H9 (cell line): ENCODE results near the gene MYOD1. TPM values are rescaled to one million over a fixed set of nuclear protein-coding genes. Genes with fewer than 3 reads are reported as not detected.

Source experiments
- DNase-seq: peaks from one replicate; pipeline ENCODE4 v3.0.0-alpha.2; 2017
- H2AFZ ChIP-seq: one replicate; pipeline ENCODE4 v1.6.1; 2013; ENCODE audit warnings: mild to moderate bottlenecking, low read length, control low read depth, moderate library complexity
- H2AK5ac ChIP-seq: 2 replicates; pipeline ENCODE4 v1.6.1; 2013; ENCODE audit warnings: low read length, control low read depth, mixed read lengths; ENCODE audit not compliant: insufficient read length
- H2BK120ac ChIP-seq: one replicate; pipeline ENCODE4 v1.6.1; 2013; ENCODE audit warnings: low read depth, mild to moderate bottlenecking, low read length, control low read depth, inconsistent platforms; ENCODE audit not compliant: poor library complexity, severe bottlenecking
- H2BK12ac ChIP-seq: 2 replicates; pipeline ENCODE4 v1.6.1; 2013; ENCODE audit warnings: low read length, control low read depth, mixed read lengths, low read depth; ENCODE audit not compliant: insufficient read length
- H2BK15ac ChIP-seq: 2 replicates; pipeline ENCODE4 v1.6.1; 2013; ENCODE audit warnings: low read depth, low read length, control low read depth
- H2BK20ac ChIP-seq: one replicate; pipeline ENCODE4 v1.6.1; 2013; ENCODE audit warnings: low read depth, mild to moderate bottlenecking, low read length, control low read depth, inconsistent platforms; ENCODE audit not compliant: poor library complexity, severe bottlenecking
- H2BK5ac ChIP-seq: 2 replicates; pipeline ENCODE4 v1.6.1; 2013; ENCODE audit warnings: low read length, control low read depth, mixed read lengths; ENCODE audit not compliant: insufficient read length
- H3K14ac ChIP-seq: 2 replicates; pipeline ENCODE4 v1.6.1; 2013; ENCODE audit warnings: low read length, control low read depth; ENCODE audit not compliant: insufficient read depth
- H3K18ac ChIP-seq: 2 replicates; pipeline ENCODE4 v1.6.1; 2013; ENCODE audit warnings: low read depth, mild to moderate bottlenecking, mixed read lengths, low read length, control low read depth; ENCODE audit not compliant: insufficient read length
- H3K23ac ChIP-seq: 2 replicates; pipeline ENCODE4 v1.6.1; 2013; ENCODE audit warnings: low read length, control low read depth, mixed read lengths, low read depth; ENCODE audit not compliant: insufficient read length
- H3K23me2 ChIP-seq: 2 replicates; pipeline ENCODE4 v1.6.1; 2013; ENCODE audit warnings: low read depth, mild to moderate bottlenecking, mixed read lengths, low read length, control low read depth; ENCODE audit not compliant: insufficient read length, poor library complexity, severe bottlenecking
- H3K27ac ChIP-seq: 2 replicates; pipeline ENCODE4 v1.5.1; 2013; ENCODE audit warnings: low read length, control low read depth, mixed read lengths, low read depth; ENCODE audit not compliant: insufficient read length
- H3K27me3 ChIP-seq: 2 replicates; pipeline ENCODE4 v1.6.1; 2013; ENCODE audit warnings: low read length, control low read depth, inconsistent platforms; ENCODE audit not compliant: insufficient read depth
- H3K4ac ChIP-seq: 2 replicates; pipeline ENCODE4 v1.6.1; 2013; ENCODE audit warnings: low read depth, mild to moderate bottlenecking, control low read depth, inconsistent platforms, low read length, moderate library complexity
- H3K4me1 ChIP-seq: 2 replicates; pipeline ENCODE4 v1.6.1; 2013; ENCODE audit warnings: low read length, control low read depth, inconsistent platforms; ENCODE audit not compliant: insufficient read depth
- H3K4me2 ChIP-seq: 2 replicates; pipeline ENCODE4 v1.6.1; 2013; ENCODE audit warnings: low read length, control low read depth, mixed read lengths; ENCODE audit not compliant: insufficient read length, insufficient read depth
- H3K56ac ChIP-seq: 2 replicates; pipeline ENCODE4 v1.6.1; 2013; ENCODE audit warnings: low read depth, mild to moderate bottlenecking, mixed read lengths, low read length, control low read depth; ENCODE audit not compliant: insufficient read length
- H3K79me1 ChIP-seq: 2 replicates; pipeline ENCODE4 v1.6.1; 2013; ENCODE audit warnings: low read depth, mild to moderate bottlenecking, moderate library complexity, low read length, control low read depth, inconsistent platforms; ENCODE audit not compliant: insufficient read depth, poor library complexity, severe bottlenecking
- H3K79me2 ChIP-seq: 2 replicates; pipeline ENCODE4 v1.6.1; 2013; ENCODE audit warnings: low read length, control low read depth, inconsistent platforms; ENCODE audit not compliant: insufficient read depth
- H3K9ac ChIP-seq: 2 replicates; pipeline ENCODE4 v1.6.1; 2013; ENCODE audit warnings: low read length, control low read depth, mixed read lengths; ENCODE audit not compliant: insufficient read length; ENCODE audit errors: extremely low read depth
- H3K9me3 ChIP-seq: one replicate; pipeline ENCODE4 v1.6.1; 2013; ENCODE audit warnings: low read depth, low read length, inconsistent platforms; ENCODE audit not compliant: control insufficient read depth
- H3T11ph ChIP-seq: one replicate; pipeline ENCODE4 v1.6.1; 2013; ENCODE audit warnings: mild to moderate bottlenecking, low read length, control low read depth, inconsistent platforms
- H4K20me1 ChIP-seq: one replicate; pipeline ENCODE4 v1.6.1; 2013; ENCODE audit not compliant: control insufficient read depth, insufficient read length, insufficient read depth
- H4K5ac ChIP-seq: 2 replicates; pipeline ENCODE4 v1.6.1; 2013; ENCODE audit warnings: low read depth, mild to moderate bottlenecking, mixed read lengths, low read length, control low read depth; ENCODE audit not compliant: insufficient read length
- H4K8ac ChIP-seq: replicated peaks from 2 replicates; pipeline ENCODE4 v1.6.1; 2013; ENCODE audit warnings: low read length, control low read depth, mixed read lengths, low read depth; ENCODE audit not compliant: insufficient read length
- H4K91ac ChIP-seq: 2 replicates; pipeline ENCODE4 v1.6.1; 2013; ENCODE audit warnings: low read depth, mild to moderate bottlenecking, moderate library complexity, mixed read lengths, low read length, control low read depth; ENCODE audit not compliant: insufficient read length
- H3K27ac Mint-ChIP-seq, 3 experiments: 2 replicates in 2 of 3; 3 replicates in 1 of 3; pipeline ENCODE4 v1.8.0; 2020 to 2021; ENCODE audit warnings: mixed read lengths in 3 of 3, mild to moderate bottlenecking in 1 of 3, moderate library complexity in 1 of 3
- H3K27me3 Mint-ChIP-seq: 2 replicates; pipeline ENCODE4 v1.8.0; 2021; ENCODE audit warnings: low read depth, mild to moderate bottlenecking, moderate library complexity, mixed read lengths
- H3K36me3 Mint-ChIP-seq, 3 experiments: 2 replicates in 2 of 3; 3 replicates in 1 of 3; pipeline ENCODE4 v1.8.0; 2020 to 2021; ENCODE audit warnings: low read depth in 3 of 3, mixed read lengths in 3 of 3; ENCODE audit not compliant: insufficient read depth in 1 of 3
- H3K4me1 Mint-ChIP-seq, 2 experiments: 2 replicates each; pipeline ENCODE4 v1.8.0; 2020; ENCODE audit warnings: mixed read lengths in 2 of 2
- H3K4me3 Mint-ChIP-seq, 2 experiments: 2 replicates in 1 of 2; 3 replicates in 1 of 2; pipeline ENCODE4 v1.8.0; 2020 to 2021; ENCODE audit warnings: mild to moderate bottlenecking in 2 of 2, mixed read lengths in 2 of 2, moderate library complexity in 1 of 2
- H3K9me3 Mint-ChIP-seq, 2 experiments: 2 replicates in 1 of 2; 3 replicates in 1 of 2; pipeline ENCODE4 v1.8.0; 2020; ENCODE audit warnings: mild to moderate bottlenecking in 2 of 2, mixed read lengths in 2 of 2, moderate library complexity in 1 of 2
- CTCF ChIP-seq: fragments of 200-600 bp; sonication (generic); conservative IDR thresholded peaks from 3 replicates; pipeline ENCODE4 v1.8.0; 2021; ENCODE audit warnings: antibody characterized with exemption, mild to moderate bottlenecking
- WGBS: extraction: QIAGEN DNeasy Blood & Tissue Kit; methylation state at CpG from one replicate; pipeline ENCODE4 v1.1.7; 2013; ENCODE audit warnings: missing lambda C conversion rate, low lambda C conversion rate, mixed read lengths; ENCODE audit not compliant: insufficient read length; ENCODE audit errors: extremely low coverage; 5-methylcytosine and 5-hydroxymethylcytosine counted together
- total RNA-seq: library from RNA; stranded (reverse); gene quantifications from 2 replicates; pipeline ENCODE4 v1.2.1, GENCODE V29; 2021

The MYOD1 gene
- total RNA-seq, 1 experiment from 2014 or later = not detected

DNA sequence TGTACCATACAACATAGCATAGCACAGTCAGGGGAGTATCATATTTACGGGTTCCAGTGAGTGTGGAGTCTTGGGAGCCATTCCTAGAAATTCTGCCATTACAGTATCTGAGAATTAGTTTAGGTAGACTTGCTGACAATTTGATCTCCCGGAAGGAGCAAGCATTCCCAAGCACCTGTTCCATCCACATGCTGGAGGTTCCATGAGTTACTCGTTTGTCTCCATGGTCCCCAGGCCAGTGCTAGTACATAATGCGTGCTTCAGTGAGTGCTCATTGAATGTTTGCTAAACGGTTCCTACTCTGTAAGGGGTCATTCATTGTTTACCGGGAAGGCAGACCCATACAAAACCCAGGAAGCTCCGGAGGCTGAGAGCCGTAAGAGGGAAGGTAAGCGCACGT lies 27.4 kb upstream of the MYOD1 start:
- H3K27me3 ChIP-seq = peaks cover 16% of the 10 kb centered on the region
- no peak overlapping the region for H3K18ac ChIP-seq
- no peak overlapping the region for H3T11ph ChIP-seq
- no peak overlapping the region for H2BK20ac ChIP-seq
- no peaks in the 10 kb centered on the region for H4K20me1 ChIP-seq
- H3K23me2 ChIP-seq = peaks cover 4% of the 10 kb centered on the region
- H3K79me2 ChIP-seq = 0 out of 2 replicates have a peak, but pooled peaks cover 1% of the 10 kb centered on the region
- H3K14ac ChIP-seq = no peak overlapping the region
- no peak for TF ChIP-seq CTCF
- no peak overlapping the region for H2BK15ac ChIP-seq
- no peak overlapping the region for H3K4me3 Mint-ChIP-seq
- H3K79me1 ChIP-seq = no peaks in the 10 kb centered on the region
- no peak overlapping the region for H2BK120ac ChIP-seq
- H3K23ac ChIP-seq = no peak overlapping the region
- H3K4me1 Mint-ChIP-seq = peaks cover 0 to 11% of the 10 kb centered on the region in 2 experiments; a peak in 3 of 4 replicates
- no peak overlapping the region for H2AFZ ChIP-seq
- no peak overlapping the region for H2AK5ac ChIP-seq
- peaks cover 56% of the 10 kb centered on the region for H3K27me3 Mint-ChIP-seq
- no peak overlapping the region for H3K27ac ChIP-seq
- H4K8ac ChIP-seq = no peak overlapping the region
- H3K9ac ChIP-seq = no peak overlapping the region
- no peak for DNase-seq
- H2BK5ac ChIP-seq = no peak overlapping the region
- H4K91ac ChIP-seq = no peak overlapping the region
- H3K4me2 ChIP-seq = no peak overlapping the region
- H3K56ac ChIP-seq = no peak overlapping the region
- WGBS = no CpG with 5 or more reads among the region's 10 CpGs
- no peaks in the 10 kb centered on the region for H3K36me3 Mint-ChIP-seq
- no peak overlapping the region for H4K5ac ChIP-seq
- H2BK12ac ChIP-seq = no peak overlapping the region
- no peaks in the 10 kb centered on the region for H3K4me1 ChIP-seq
- H3K9me3 ChIP-seq = no peaks in the 10 kb centered on the region
- no peak overlapping the region for H3K4ac ChIP-seq
- no peak overlapping the region for H3K27ac Mint-ChIP-seq
- H3K9me3 Mint-ChIP-seq = no peaks in the 10 kb centered on the region
